Lung microvascular endothelial cell (primary cell): Measurements from ENCODE around the gene AP5Z1. TPM values are rescaled to one million over a fixed set of nuclear protein-coding genes. Genes with fewer than 3 reads are reported as not detected.
"Not testable (repeated sequence)": the region's sequence is repeated elsewhere in the genome, so short reads cannot be mapped to it uniquely, and the experiment has no call there.

ENCODE experiments used
- DNase-seq, 2 donors: peaks; one replicate each; pipeline versions ENCODE4 v3.0.0 to v3.0.0-alpha.2; 2010; ENCODE audit warnings: low read depth in 2 of 2
- total RNA-seq: library from RNA; depleted of rRNA; stranded (reverse); fragments of >200 nt; gene quantifications from 2 replicates; pipeline ENCODE4 v1.2.1, GENCODE V29; 2014

Gene AP5Z1
- total RNA-seq, 1 donor from 2014 or later = 20.2 TPM

DNA sequence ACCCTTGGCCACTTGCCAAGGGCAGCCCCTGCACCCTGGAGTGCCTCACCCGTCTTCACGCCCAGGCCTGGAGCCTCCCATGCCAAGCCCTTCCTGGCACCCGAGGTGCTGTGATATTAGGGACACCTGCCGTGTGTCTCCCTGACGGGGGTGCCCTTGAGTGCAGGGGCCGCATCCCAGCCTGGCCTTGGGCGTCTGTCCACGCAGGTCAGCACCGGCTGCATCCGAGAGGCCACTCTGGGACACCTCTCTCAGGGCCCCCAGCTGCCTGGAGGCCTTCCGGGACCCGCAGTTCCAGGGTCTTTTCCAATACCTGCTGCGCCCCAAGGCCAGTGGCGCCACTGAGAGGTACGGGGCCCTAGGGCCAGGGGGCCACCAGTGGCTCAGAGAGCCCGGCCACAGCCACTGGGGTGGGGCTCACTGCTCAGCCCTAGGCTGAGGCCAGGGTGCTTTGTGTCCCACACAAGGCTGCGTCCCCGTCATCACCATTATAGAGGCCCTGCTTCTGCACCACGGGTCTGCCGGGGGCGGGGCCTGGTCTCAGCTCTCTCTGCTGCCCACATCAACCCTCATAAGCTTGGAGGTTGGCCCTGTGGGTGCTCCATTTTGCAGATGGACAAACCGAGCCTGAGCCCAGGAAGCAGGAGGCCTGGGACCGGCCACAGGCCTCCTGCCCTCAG lies 12.7 kb downstream of the AP5Z1 start:
- no peak for DNase-seq

DNA sequence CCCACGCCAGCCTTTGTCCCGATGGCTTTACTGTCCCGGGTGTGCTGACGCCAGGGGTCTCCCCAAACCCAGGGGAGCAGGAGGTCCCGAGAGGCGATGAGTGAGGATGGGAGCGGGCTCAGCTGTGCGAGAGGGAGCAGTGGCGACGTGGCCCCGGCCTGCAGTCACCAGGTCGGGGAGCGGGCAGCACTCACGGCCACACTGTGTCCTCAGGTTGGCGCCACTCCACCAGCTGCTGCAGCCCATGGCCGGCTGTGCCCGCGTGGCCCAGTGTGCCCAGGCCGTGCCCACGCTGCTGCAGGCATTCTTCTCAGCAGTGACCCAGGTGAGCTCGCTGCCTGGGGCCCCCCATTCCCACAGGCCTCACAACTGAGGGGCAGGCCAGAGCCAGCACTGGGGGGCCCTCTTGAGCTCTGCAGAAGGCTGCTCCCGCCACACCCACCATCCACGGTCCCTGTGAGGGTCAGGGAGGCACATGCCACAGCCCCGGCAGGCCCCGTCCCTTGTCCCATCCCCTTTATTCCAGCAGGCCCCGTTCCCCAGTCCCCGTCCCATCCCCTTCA lies 13.3 kb downstream of the AP5Z1 start:
- no peak for DNase-seq

DNA sequence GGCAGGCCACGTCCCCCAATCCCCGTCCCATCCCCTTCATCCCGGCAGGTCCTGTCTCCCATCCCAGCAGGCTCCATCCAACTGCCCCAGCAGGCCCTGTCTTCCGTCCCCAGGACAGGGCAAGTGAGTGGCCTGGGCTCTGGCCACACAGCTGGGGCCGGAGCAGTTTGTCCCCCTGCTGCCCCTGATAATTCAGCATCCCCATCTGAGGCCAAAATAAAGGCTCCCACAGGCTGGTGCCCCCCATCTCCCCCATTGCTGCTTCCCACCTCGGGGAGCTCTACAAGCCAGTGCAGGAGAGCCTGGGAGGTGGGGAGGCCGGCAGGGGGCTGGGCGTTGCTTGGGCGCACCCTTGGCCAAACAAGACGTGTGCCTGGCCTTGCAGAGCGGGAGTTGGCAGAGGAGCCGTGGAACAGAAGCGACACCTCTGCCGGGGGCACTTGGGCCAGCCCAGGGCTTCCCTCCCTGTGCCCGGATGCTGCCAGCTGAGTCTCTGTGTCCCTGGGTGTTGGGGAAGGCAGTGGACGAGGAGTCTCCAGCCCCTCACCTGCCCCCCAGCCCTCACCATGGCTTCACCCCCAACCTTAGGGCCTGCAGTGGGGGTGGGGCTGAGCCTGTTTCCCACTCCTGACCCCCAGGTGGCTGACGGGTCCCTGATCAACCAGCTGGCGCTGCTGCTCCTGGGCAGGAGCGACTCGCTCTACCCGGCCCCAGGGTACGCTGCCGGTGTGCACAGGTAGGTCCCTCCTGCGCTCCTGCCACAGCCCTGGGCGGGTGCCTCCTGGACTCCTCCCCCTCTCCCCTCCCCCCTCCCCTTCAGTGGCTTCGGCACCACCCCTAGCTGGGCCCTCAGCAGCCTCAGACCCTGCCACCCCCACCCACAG lies 14.0 kb downstream of the AP5Z1 start:
- DNase-seq = no peak

DNA sequence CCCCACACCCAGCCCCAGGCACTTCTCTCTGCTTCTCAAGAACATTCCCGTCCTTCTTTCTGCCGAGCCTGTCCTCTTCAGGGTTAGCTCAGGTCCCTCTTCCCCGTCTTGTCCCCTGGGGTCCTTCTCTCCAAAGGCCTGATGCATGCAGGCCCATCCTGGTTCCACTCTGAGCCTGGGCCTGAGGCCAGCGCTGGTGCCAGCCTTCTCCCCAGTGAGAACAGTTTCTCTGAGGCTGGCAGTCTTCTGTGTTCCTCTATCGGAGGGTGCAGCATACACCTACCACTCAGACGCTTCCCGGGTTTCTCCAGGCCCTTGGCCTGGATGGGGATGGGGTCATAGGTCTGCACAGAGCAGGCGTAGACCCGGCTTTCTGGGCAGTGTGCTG lies 14.6 kb downstream of the AP5Z1 start:
- no peak for DNase-seq

DNA sequence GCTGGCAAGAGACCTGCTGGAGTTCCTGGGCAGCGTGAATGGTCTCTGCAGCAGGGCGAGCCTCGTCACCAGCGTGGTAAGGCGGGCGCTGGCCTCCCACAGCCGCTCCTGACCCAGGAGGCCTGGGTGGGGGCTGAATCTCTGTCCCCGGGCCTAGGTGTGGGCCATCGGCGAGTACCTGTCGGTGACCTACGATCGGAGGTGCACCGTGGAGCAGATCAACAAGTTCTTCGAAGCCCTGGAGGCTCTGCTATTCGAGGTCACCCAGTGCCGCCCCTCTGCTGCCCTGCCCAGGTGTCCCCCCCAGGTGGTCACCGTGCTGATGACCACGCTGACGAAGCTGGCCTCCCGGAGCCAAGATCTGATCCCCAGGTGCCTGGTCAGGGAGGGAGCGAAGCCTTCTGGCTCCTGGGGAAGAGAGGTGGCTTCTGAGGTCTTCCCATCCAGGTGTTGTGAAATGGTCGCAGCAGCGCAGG lies 15.1 kb downstream of the AP5Z1 start:
- no peak for DNase-seq

DNA sequence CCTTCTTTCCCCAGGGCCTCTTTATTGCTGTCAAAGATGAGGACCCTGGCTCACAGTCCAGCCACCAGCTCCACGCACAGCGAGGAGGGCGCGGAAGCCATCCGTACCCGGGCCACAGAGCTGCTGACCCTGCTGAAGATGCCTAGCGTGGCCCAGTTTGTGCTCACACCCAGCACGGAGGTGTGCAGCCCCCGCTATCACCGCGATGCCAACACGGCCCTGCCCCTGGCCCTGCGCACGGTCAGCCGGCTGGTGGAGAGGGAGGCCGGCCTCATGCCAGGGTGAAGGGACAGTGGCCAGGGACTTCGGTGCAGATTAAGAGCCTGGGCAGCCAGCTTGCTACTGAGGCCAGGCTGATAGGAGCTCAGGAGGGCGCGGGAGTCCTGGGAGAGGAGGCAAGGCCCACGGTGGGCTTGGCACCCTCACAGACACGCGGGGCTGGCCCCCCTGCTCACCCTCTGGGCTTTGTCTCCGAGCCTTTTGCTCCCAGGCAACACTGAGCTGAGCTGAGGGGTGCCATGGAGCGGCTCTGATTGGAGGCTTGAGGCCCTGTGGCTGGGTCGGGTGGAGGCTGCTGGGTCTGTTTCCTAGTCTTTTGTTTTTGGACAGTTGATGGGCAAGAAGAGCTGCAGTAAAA lies 15.8 kb downstream of the AP5Z1 start:
- no peak for DNase-seq

DNA sequence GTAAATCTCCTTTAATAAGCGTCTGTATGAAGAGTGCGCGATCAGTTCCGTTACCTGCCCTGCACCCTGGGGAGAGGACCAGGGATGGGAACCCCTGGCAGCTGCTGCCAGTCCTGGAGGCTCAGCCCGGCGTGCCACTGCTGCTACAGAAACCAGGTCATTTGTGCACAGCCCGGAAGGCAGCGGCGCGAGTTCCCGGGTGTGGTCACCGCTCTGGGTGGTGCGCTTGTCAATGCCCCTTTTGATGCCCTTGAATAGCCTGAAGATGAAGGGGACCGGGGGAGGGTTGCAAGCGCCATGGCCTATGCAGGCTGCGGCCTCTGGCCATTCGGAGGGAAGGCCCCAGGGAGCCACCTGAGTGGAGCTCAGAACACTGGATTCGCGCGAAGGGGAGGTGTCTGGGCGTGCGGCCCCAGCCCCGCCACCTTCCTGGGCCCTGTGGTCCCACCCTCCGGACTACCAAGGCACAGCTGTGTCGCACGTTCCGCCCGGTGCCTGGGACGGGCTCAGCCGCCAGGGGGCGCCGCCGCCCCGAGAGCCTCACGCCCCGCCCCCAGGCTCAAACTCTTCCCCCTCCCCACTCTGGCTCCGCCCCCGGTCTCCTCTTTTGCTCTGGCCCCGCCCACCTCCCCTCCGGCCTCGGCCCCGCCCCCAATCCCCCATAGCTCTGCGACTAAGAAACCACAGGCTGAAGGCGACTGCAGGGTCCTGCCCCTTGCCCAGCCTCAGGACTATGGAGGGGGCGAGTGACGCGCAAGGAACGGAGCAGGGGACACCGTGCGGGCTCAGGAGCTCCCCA lies 16.5 kb downstream of the AP5Z1 start:
- peak; percentile 66 to 86 for DNase-seq

DNA sequence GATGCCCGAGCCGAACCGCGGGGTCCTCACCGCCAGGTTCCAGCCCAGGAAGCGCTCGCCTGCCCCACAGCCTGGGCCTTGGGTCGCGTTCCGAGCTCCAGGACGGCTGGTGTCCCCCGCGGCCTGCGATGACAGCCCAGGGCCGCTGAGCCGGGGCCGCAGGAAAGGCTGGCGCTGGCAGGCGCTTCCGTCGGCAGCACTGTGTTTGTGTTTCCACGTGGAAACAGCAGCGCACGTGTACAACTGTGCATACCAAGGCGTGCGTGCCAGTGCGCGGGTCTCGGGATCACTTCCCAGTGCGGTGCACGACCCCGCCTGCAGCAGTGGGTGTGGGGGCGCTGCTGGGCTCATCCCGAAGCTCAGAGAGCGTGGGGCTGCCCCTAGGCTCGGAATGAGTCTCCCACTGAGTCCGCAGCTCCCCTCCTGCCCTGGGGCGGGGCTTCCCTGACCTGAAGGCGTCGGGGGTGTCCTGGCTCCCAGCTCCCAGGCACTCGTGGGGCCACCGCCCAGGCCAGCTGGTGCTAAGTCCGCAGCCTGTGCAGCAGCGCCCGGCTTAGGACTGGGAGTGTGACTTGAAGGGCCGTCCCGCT lies 17.2 kb downstream of the AP5Z1 start:
- peak; percentile 58 to 94 for DNase-seq

DNA sequence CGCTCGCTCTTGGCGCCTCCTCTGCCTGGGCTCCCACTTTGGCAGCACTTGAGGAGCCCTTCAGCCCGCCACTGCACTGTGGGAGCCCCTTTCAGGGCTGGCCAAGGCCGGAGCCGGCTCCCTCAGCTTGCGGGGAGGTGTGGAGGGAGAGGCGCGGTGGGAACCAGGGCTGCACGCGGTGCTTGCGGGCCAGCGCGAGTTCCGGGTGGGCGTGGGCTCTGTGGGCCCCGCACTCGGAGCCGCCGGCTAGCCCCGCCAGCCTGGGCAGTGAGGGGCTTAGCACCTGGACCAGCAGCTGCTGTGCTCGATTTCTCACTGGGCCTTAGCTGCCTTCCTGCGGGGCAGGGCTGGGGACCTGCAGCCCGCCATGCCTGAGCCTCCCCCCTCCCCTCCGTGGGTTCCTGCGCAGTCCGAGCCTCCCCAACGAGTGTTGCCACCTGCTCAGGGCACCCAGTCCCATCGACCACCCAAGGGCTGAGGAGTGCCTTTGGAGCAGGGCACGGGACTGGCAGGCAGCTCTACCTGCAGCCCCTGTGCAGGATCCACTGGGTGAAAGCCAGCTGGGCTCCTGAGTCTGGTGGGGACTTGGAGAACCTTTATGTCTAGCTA lies 18.1 kb downstream of the AP5Z1 start:
- not testable (repeated sequence) for DNase-seq

DNA sequence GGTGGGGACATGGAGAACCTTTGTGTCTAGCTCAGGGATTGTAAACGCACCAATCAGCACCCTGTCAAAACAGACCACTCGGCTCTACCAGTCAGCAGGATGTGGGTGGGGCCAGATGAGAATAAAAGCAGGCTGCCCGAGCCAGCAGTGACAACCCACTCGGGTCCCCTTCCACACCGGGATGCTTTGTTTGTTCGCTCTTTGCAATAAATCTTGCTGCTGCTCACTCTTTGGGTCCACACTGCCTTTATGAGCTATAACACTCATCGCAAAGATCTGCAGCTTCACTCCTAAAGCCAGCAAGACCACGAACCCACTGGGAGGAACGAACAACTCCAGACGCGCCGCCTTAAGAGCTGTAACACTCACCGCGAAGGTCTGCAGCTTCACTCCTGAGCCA lies 18.7 kb downstream of the AP5Z1 start:
- not testable (repeated sequence) for DNase-seq

DNA sequence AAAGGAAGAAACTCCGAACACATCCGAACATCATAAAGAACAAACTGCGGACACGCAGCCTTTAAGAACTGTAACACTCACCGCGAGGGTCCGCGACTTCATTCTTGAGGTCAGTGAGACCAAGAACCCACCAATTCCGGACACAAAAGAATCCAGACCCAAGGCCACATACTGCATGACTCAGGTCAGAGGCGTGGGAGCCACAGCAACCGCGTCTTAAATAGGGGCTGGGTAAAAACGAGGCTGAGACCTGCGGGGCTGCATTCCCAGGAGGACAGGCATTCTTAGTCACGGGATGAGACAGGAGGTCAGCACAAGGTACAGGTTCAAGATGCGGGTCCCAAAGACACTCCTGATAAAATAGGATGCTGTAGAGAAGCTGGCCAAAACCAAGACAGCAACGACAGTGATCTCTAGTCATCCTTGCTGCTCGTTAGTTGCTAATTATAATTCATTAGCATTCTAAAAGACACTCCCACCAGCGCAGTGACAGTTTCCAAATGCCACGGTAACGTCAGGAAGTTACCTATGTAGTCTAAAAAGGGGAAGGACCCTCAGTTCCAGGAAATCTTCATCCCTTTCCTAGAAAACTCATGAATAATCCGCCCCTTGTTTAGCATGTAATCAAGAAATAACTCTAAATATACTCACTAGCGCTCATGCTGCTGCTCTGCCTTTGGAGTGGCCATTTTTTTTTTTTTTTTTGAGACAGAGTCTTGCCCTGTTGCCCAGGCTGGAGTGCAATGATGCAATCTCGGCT lies 19.3 kb downstream of the AP5Z1 start:
- DNase-seq = no peak

DNA sequence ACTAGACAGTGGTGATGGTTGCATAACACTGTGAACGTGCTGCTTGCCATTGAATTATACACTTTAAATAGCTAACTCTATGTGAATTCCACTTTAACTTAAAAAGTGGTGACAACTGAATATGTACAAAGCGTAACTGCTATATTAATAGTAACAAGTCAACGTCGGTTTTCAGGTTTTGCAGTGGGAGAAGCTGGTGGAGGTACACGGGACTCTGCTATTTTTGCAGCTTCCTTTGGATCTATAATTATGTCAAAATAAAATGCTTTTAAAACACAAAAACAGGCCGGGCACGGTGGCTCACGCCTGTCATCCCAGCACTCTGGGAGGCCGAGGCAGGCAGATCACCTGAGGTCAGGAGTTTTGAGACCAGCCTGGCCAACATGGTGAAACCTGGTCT lies 21.0 kb downstream of the AP5Z1 start:
- no peak for DNase-seq

DNA sequence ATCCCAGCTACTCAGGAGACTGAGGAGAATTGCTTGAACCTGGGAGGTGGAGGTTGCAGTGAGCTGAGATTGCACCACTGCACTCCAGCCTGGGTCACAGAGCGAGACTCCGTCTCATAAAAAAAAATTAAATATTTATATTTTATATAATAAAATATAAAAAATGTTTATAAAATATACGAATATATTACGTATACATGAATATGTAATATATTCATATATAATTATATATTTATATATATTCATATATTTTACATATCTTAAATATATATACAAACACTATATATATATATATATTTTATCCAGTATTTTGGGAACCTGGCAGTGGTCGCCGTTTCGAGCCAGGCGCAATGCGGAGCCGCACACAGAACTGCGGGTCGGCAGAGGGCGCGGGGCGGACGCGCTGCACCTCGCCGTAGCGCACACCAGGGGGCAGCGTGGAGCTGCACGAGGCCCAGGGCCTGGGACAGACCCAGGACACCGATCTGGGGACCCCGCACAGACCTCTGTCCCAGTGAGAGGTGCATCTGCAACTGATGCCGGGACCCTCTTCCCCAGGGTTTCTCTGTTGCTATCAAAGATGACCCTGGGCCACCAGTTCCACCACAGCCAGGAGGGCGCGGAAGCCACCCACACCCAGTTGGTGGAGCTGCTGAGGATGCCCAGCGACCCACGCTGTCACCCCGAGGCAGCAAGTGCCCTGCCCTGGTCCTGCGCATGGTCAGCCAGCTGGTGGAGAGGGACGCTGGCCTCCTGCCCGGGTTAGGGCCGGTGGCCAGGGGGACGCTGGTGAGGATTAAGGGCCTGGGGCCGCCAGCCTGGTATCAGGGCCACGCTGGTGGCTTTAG lies 22.7 kb downstream of the AP5Z1 start:
- peak; percentile 49 to 75 for DNase-seq

DNA sequence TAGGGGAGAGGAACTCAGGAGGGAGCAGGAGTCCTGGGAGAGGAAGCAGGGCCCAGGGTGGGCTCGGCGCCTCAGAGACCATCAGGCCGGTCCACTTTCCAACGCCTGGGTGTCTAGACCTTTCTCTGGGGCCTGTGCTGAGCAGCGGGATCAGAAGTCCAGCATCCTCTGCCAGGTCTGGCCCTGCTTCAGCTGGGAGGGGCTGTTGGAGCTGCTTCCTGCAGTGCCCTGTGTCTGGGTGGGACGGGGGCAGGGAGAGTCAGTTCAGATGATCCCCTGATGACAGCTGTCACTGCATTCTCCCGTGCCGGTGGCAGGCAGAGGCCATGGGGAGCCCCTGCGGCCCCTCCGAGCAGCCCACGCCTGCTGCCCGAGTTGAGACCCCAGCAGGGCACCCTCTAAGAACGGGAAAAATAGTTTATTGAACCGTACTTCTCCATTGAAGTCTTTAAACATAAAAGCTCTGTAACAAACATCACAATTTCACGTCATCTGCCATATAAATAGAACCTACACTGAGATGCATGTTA lies 23.3 kb downstream of the AP5Z1 start:
- no peak for DNase-seq

DNA sequence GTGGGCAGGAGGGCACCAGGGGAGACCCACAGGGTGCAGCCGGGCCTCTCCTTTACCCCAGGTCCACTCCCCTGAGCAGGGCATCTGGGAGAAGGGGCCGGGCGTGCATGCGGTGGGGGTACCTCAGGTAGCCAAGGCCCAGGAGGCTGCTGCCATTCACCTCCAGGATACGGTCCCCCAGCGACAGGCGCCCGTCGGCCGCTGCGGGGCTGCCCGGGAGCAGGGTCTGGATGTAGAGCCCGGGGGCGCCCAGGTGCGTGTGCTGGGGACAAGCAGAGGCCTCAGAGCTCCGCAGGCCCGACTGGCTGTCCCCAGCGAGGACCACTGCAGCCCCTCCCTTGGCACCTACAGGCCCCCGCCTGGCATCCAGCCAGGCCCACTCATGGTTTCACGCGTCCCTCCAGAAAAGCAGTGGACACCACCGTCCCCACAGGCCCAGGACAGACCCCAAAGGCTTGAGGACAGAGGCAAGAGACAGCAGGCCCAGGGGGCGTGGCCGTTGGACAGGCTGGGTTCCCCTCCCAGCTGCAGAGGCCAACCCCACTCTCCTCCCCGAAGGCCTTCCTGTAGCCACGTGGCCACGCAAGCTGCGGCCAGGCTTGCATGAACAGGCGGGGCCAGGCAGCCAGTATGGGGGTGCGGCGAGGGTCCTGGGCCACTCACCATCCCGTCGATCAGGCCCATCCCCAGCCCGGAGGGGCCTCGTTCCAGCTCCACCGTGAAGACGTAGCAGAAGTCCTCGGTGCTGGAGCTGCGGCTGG lies 24.3 kb downstream of the AP5Z1 start:
- DNase-seq = peak in 1 of 2 donors; percentile 31

DNA sequence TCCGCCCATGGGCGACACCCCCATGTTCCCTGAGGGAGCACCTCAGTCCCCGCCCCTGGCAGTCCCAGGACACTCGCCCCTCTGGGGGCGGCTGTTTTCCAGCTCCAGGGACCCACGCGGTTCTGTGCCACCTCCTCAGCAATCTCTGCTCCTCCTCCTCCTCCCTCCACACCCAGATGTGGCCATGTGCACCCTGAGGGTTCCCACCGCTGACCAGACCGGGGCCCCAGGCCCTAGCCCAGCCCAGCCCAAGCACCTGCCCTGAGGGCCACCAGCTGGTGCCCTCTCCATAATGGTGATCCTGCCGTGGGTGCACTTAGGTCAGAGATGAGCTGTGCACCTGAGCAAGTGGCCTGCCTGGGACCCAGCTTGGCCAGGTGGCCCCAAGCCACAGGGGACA lies 25.1 kb downstream of the AP5Z1 start:
- DNase-seq = no peak
